Activated CD8-positive, alpha-beta memory T cell treated with anti-CD3 and anti-CD28 coated beads for 4 hours (primary cell): ENCODE data around the gene CS.
A peak's percentile ranks its signal among the peaks of the same experiment; 100 is the strongest.
"Not testable (repeated sequence)": the region's sequence is repeated elsewhere in the genome, so short reads cannot be mapped to it uniquely, and the experiment has no call there.

Source experiments
- DNase-seq, 2 donors: peaks; one replicate each; pipeline ENCODE4 v3.0.0-alpha.2; 2020; ENCODE audit warnings: low read depth in 2 of 2

CS gene

GRCh38 chr12:56321027-56321426 lies 20.9 kb upstream of the CS start:
- no peak for DNase-seq

- DNase-seq = no peak
These were observed 17.5 kb upstream of the CS start for GRCh38 chr12:56317675-56318074.

GRCh38 chr12:56315622-56316473 lies 15.7 kb upstream of the CS start, which contains the start of gene CNPY2:
TSS of gene CNPY2 (minus strand) at chr12:56315988. CDS start at chr12:56315217, 771 bp downstream.
- DNase-seq = peak; percentile 88 to 89

- no peak for DNase-seq
These were observed 15.1 kb upstream of the CS start for GRCh38 chr12:56315249-56315621.

DNA sequence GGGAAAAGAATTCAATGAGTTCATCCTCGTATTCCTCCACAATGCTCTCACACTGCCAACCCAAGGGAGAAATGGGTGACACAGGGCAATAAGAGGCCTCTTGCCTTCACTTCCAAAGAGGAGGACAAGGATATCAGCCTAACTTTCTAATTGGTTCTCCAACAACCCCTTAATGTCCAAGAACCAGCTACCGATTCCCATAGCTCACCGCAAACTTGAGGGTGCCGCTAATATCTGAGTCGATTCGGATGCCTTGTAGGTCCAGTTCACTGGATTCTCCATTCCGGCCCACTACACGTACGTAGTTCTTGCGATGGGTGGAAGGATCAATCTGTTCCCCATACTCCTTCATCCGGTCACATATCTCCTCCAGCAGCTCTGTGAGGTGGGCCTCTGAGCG lies 10.9 kb upstream of the CS start:
- DNase-seq = no peak

GRCh38 chr12:56308714-56309113 lies 8.6 kb upstream of the CS start:
- DNase-seq = no peak

DNA sequence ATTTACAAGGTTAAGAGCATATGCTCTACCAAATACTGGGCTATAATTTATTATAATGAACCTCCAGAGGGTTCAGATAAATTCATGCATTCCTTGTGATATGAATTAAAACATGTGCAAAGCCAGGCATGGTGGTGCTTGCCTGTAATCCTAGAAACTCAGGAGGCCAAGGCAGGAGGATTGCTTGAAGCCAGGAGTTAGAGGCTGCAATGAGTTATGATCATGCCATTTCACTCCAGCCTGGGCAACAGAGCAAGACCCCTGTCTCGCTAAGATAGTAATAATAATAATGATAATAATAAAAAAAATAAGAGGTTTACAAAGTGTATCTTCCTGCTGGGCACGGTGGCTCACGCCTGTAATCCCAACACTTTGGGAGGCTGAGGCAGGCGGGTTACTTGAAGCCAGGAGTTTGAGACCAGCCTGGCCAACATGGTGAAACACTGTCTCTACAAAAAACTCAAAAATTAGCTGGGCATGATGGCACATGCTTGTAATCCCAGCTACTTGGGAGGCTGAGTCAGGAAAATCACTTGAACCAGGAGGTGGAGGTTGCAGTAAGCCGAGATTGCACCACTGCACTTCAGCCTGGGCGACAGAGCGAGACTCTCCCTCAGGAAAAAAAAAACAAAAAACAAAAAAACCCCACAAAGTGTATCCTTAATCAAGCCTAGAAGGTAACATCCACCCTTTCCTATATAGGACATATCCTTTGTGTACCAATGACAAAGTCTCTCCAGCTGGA lies 7.3 kb upstream of the CS start:
- DNase-seq = no peak

- no peak for DNase-seq
These were observed 4.9 kb upstream of the CS start for GRCh38 chr12:56304872-56305590.

DNA sequence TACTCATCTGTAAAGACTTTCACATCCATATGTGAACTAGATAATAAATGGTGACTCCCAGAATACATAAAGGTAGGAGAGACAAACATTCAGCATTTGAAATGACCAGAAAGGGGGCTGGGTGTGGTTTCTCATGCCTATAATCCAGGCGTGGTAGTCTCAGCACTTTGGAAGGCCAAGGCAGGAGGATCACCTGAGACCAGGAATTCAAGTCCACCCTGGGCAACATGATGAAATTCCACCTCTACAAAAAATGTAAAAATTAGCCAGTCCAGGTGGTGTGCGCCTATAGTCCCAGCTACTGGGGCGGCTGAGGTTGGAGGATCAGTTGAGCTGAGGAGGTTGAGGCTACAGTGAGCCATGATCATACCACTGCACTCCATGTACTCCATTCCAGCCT lies 4.1 kb upstream of the CS start:
- no peak for DNase-seq

- no peak for DNase-seq
These were observed 724 bp upstream of the CS start for GRCh38 chr12:56300644-56301464.

- DNase-seq = no peak
These were observed 750 bp downstream of the CS start for GRCh38 chr12:56299308-56299852.

DNA sequence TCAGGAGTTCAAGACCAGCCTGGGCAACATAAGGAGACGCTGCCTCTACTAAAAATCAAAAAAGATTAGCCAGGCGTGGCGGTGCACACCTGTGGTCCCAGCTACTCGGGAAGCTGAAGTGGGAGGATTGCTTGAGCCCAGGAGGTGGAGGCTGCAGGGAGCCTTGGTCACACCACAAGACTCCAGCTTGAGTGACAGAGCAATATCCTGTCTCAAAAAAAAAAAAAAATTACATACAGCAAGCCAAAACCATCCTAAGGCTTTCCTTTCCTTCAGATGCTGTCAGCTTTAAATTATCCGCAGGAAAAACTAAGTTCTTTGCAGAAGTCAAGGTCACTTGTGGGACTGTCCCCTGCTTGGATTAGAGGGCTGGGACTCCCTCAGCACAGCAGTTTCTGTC lies 1.3 kb downstream of the CS start:
- no peak for DNase-seq

GRCh38 chr12:56297400-56297799 lies 2.7 kb downstream of the CS start:
- no peak for DNase-seq

- DNase-seq = no peak
These were observed 3.8 kb downstream of the CS start for GRCh38 chr12:56296295-56296694.

DNA sequence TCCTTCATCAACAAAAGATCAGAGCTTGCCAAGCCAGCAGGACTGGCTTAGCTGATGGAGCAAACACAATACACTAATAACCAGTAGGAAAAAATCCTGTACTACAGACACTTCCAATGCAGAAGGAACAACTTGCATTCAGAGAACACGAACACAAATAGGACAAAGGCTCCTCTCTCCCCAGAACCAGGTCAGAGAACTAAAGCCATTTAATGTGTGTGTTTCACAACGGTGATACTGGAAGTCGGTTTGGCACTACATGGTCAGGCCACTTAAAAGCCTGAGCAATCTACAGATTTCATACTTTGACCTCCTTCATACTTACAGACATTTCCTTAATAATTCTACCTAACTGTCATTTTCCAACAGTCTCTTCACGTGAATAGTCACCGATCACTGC lies 6.3 kb downstream of the CS start:
- no peak for DNase-seq

GRCh38 chr12:56288705-56289387 lies 11.3 kb downstream of the CS start:
- DNase-seq = no peak

DNA sequence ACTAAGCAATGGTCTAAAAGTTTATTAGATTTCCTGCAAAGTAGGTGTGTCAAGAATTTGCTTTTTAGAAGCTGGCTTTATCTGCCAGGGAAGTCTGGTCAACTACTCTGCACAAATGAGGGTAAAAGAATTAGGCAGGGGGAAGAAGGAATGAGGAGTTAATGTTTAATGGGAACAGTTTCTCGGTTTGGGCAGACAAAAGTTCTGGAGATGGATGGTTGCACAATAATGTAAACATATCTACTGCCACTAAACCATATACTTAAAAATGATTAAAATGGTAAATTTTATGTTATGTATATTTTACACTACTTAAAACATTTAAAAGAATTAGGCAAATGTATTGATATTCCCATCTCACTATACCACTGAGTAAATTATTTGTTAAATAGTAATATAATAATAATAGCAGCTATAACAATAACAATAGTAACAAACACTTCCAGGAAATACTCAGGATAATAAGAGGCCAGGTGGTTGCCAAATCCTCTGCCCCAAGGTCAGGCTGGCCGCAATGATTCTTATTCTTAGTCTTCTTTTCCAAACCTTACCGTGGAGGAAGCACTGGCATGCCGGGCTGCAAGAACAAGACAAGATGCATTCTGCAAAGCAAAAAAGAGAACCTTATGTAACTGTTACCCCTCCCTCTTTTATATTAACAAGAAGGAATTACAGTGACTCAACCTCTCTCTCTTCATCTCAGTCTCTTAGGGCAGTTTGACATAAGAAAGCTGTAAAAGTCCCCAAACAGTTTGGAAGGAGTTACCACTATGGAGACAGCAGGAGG lies 13.9 kb downstream of the CS start:
- no peak for DNase-seq

DNA sequence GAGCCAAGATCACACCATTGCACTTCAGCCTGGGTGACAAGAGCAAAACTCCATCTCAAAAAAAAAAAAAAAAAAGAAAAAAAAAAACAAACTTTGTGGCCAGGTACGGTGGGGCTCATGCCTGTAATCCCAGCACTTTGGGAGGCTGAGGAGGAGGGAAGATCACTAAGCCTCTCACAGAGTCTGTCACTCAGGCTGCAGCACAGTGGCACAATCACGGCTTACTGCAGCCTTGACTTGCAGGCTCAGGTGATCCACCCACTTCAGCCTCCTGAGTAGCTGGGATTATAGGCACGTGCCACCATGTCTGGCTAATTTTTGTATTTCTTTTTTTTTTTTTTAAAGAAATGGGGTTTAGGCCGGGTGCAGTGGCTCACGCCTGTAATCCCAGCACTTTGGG lies 15.9 kb downstream of the CS start:
- not testable (repeated sequence) for DNase-seq

GRCh38 chr12:56282579-56282978 lies 17.6 kb downstream of the CS start:
- no peak for DNase-seq

- no peak for DNase-seq
These were observed 18.1 kb downstream of the CS start for GRCh38 chr12:56282030-56282429.
